ENCODE measurements around the gene GART.

Gene GART

GRCh38 chr21:33552999-33553598 is 11.2 kb upstream of the GART start:
- no peak for DNase-seq (ENCODE audit: low read depth)

GRCh38 chr21:33552093-33552998 is 10.4 kb upstream of the GART start:
- peaks cover 6% of the 10 kb centered on the region for H3K4me1 ChIP-seq (ENCODE audit: control insufficient read depth, insufficient read depth, low read length)
- H3K9ac ChIP-seq (ENCODE audit: low read length): no peak overlapping the region
- no peaks in the 10 kb centered on the region for H3K9me3 ChIP-seq (ENCODE audit: control insufficient read depth, low read length)
- no peaks in the 10 kb centered on the region for H3K27me3 ChIP-seq (replicated peaks; ENCODE audit: control insufficient read depth, insufficient read depth, low read length)
- peaks cover 91% of the 10 kb centered on the region for H3K36me3 ChIP-seq (ENCODE audit: control insufficient read depth, insufficient read depth, low read length, severe bottlenecking)
- DNase-seq (ENCODE audit: low read depth): no peak
- H3K4me3 ChIP-seq (ENCODE audit: low read length): no peak overlapping the region

More at GRCh38 chr21:33552999-33553598, 11.2 kb upstream of the GART start:
- peaks cover 6% of the 10 kb centered on the region for H3K4me1 ChIP-seq (ENCODE audit: control insufficient read depth, insufficient read depth, low read length)
- no peak overlapping the region for H3K9ac ChIP-seq (ENCODE audit: low read length)
- H3K36me3 ChIP-seq (ENCODE audit: control insufficient read depth, insufficient read depth, low read length, severe bottlenecking): peaks cover 92% of the 10 kb centered on the region
- no peaks in the 10 kb centered on the region for H3K9me3 ChIP-seq (ENCODE audit: control insufficient read depth, low read length)
- no peak overlapping the region for H3K4me3 ChIP-seq (ENCODE audit: low read length)
- no peaks in the 10 kb centered on the region for H3K27me3 ChIP-seq (replicated peaks; ENCODE audit: control insufficient read depth, insufficient read depth, low read length)

- peaks cover 6% of the 10 kb centered on the region for H3K4me1 ChIP-seq (ENCODE audit: control insufficient read depth, insufficient read depth, low read length)
- peaks cover 91% of the 10 kb centered on the region for H3K36me3 ChIP-seq (ENCODE audit: control insufficient read depth, insufficient read depth, low read length, severe bottlenecking)
- H3K9ac ChIP-seq (ENCODE audit: low read length): no peak overlapping the region
Measured at GRCh38 chr21:33551664-33552063, 9.7 kb upstream of the GART start.

GRCh38 chr21:33550772-33551660 is 9.1 kb upstream of the GART start:
- Histone ChIP-seq H3K4me3 (ENCODE audit: low read length) (no peak overlapping the region), H3K36me3 (ENCODE audit: control insufficient read depth, insufficient read depth, low read length, severe bottlenecking) (peaks cover 88% of the 10 kb centered on the region), H3K4me1 (ENCODE audit: control insufficient read depth, insufficient read depth, low read length) (peaks cover 9% of the 10 kb centered on the region), H3K9me3 (ENCODE audit: control insufficient read depth, low read length) (no peaks in the 10 kb centered on the region), H3K9ac (ENCODE audit: low read length) (no peak overlapping the region), H3K27me3 (replicated peaks; ENCODE audit: control insufficient read depth, insufficient read depth, low read length) (no peaks in the 10 kb centered on the region)
- no peak for DNase-seq (ENCODE audit: low read depth)

More at GRCh38 chr21:33551664-33552063, 9.7 kb upstream of the GART start:
- DNase-seq (ENCODE audit: low read depth): no peak
- H3K27me3 ChIP-seq (replicated peaks; ENCODE audit: control insufficient read depth, insufficient read depth, low read length): no peaks in the 10 kb centered on the region
- no peaks in the 10 kb centered on the region for H3K9me3 ChIP-seq (ENCODE audit: control insufficient read depth, low read length)
- no peak overlapping the region for H3K4me3 ChIP-seq (ENCODE audit: low read length)

GRCh38 chr21:33549848-33550771 is 8.2 kb upstream of the GART start:
- H3K9me3 ChIP-seq (ENCODE audit: control insufficient read depth, low read length): no peaks in the 10 kb centered on the region

GRCh38 chr21:33546086-33546485 is 4.2 kb upstream of the GART start:
- no peak for DNase-seq (ENCODE audit: low read depth)
- Histone ChIP-seq H3K27me3 (replicated peaks; ENCODE audit: control insufficient read depth, insufficient read depth, low read length) (no peaks in the 10 kb centered on the region), H3K36me3 (ENCODE audit: control insufficient read depth, insufficient read depth, low read length, severe bottlenecking) (peaks cover 41% of the 10 kb centered on the region), H3K9ac (ENCODE audit: low read length) (peak overlapping the region; percentile 98), H3K9me3 (ENCODE audit: control insufficient read depth, low read length) (no peaks in the 10 kb centered on the region), H3K4me3 (ENCODE audit: low read length) (peak overlapping the region; percentile 96), H3K4me1 (ENCODE audit: control insufficient read depth, insufficient read depth, low read length) (peaks cover 10% of the 10 kb centered on the region)

More at GRCh38 chr21:33549848-33550771, 8.2 kb upstream of the GART start:
- H3K9ac ChIP-seq (ENCODE audit: low read length): no peak overlapping the region
- H3K27me3 ChIP-seq (replicated peaks; ENCODE audit: control insufficient read depth, insufficient read depth, low read length): no peaks in the 10 kb centered on the region
- peaks cover 79% of the 10 kb centered on the region for H3K36me3 ChIP-seq (ENCODE audit: control insufficient read depth, insufficient read depth, low read length, severe bottlenecking)
- peaks cover 11% of the 10 kb centered on the region for H3K4me1 ChIP-seq (ENCODE audit: control insufficient read depth, insufficient read depth, low read length)
- no peak overlapping the region for H3K4me3 ChIP-seq (ENCODE audit: low read length)
- no peak for DNase-seq (ENCODE audit: low read depth)

GRCh38 chr21:33544451-33545195 is 2.7 kb upstream of the GART start:
- H3K9me3 ChIP-seq (ENCODE audit: control insufficient read depth, low read length): no peaks in the 10 kb centered on the region
- H3K9ac ChIP-seq (ENCODE audit: low read length): peak overlapping the region; percentile 98
- H3K36me3 ChIP-seq (ENCODE audit: control insufficient read depth, insufficient read depth, low read length, severe bottlenecking): peaks cover 26% of the 10 kb centered on the region
- H3K4me3 ChIP-seq (ENCODE audit: low read length): peak overlapping the region; percentile 96
- peaks cover 21% of the 10 kb centered on the region for H3K4me1 ChIP-seq (ENCODE audit: control insufficient read depth, insufficient read depth, low read length)
- no peaks in the 10 kb centered on the region for H3K27me3 ChIP-seq (replicated peaks; ENCODE audit: control insufficient read depth, insufficient read depth, low read length)
- no peak for DNase-seq (ENCODE audit: low read depth)

- H3K4me1 ChIP-seq (ENCODE audit: control insufficient read depth, insufficient read depth, low read length): peaks cover 26% of the 10 kb centered on the region
- H3K27me3 ChIP-seq (replicated peaks; ENCODE audit: control insufficient read depth, insufficient read depth, low read length): no peaks in the 10 kb centered on the region
- H3K4me3 ChIP-seq (ENCODE audit: low read length): peak overlapping the region; percentile 96
- no peaks in the 10 kb centered on the region for H3K9me3 ChIP-seq (ENCODE audit: control insufficient read depth, low read length)
- peak; percentile 84 for DNase-seq (ENCODE audit: low read depth)
- peaks cover 25% of the 10 kb centered on the region for H3K36me3 ChIP-seq (ENCODE audit: control insufficient read depth, insufficient read depth, low read length, severe bottlenecking)
- H3K9ac ChIP-seq (ENCODE audit: low read length): peak overlapping the region; percentile 98
Measured at GRCh38 chr21:33543505-33544129, 1.7 kb upstream of the GART start.

- no peaks in the 10 kb centered on the region for H3K27me3 ChIP-seq (replicated peaks; ENCODE audit: control insufficient read depth, insufficient read depth, low read length)
- peak; percentile 100 for DNase-seq (ENCODE audit: low read depth)
- peaks cover 26% of the 10 kb centered on the region for H3K4me1 ChIP-seq (ENCODE audit: control insufficient read depth, insufficient read depth, low read length)
- peak within 1 kb of the TSS; percentile 98 for H3K9ac ChIP-seq (ENCODE audit: low read length)
- peak within 1 kb of the TSS; percentile 96 for H3K4me3 ChIP-seq (ENCODE audit: low read length)
- peaks cover 25% of the 10 kb centered on the region for H3K36me3 ChIP-seq (ENCODE audit: control insufficient read depth, insufficient read depth, low read length, severe bottlenecking)
- H3K9me3 ChIP-seq (ENCODE audit: control insufficient read depth, low read length): no peaks in the 10 kb centered on the region
Measured at GRCh38 chr21:33542640-33543504, 955 bp upstream of the GART start, which contains the start of gene SON. Gene SON (plus strand): TSS chr21:33543038. CDS start chr21:33543093, 55 bp downstream.
